Motor neuron (in vitro differentiated cells): Measurements from ENCODE around the gene GSTO1. TPM values are rescaled to one million over a fixed set of nuclear protein-coding genes. Genes with fewer than 3 reads are reported as not detected.

ENCODE experiments used
- ATAC-seq, 8 experiments: fragments of 200-7000 bp; cut with Tn5 transposase; replicated peaks in 6 of 8; 2 replicates each; pipeline ENCODE4 v1.8.0; 2021; ENCODE audit warnings: mild to moderate bottlenecking in 8 of 8, moderate library complexity in 8 of 8
- H3K27ac ChIP-seq, 2 donors: fragments of 250-450 bp; sonication (Bioruptor Pico); 2 replicates each; pipeline ENCODE4 v1.9.0; 2021; ENCODE audit warnings: antibody characterized with exemption in 2 of 2, mild to moderate bottlenecking in 2 of 2, moderate library complexity in 1 of 2
- H3K4me1 ChIP-seq, 2 donors: fragments of 250-450 bp; sonication (Bioruptor Pico); replicated peaks in 1 of 2; 2 replicates each; pipeline ENCODE4 v1.6.1; 2021; ENCODE audit warnings: antibody characterized with exemption in 2 of 2, mild to moderate bottlenecking in 2 of 2, moderate library complexity in 1 of 2
- H3K4me3 ChIP-seq, 5 donors: fragments of 250-450 bp; sonication (Bioruptor Pico); 2 replicates each; pipeline ENCODE4 v1.9.0; 2021; ENCODE audit warnings: antibody characterized with exemption in 5 of 5, mild to moderate bottlenecking in 5 of 5, moderate library complexity in 4 of 5
- WGBS, 10 experiments: fragments of 450-650 bp; shearing (Covaris generic); methylation state at CpG; one replicate each; pipeline ENCODE4 v1.0.0; 2022; 5-methylcytosine and 5-hydroxymethylcytosine counted together
- in situ Hi-C, 9 experiments: fragments of 400-800 bp; cut with MboI; loops; one replicate each; pipeline ENCODE4 v1.15.0; 2021; ENCODE audit warnings: low sequenced_read_pairs in 9 of 9, low pct_unique_long_range_greater_than_20kb in 2 of 9; ENCODE audit not compliant: unreplicated experiment in 9 of 9
- total RNA-seq, 8 experiments: library from RNA; unstranded; fragments of 300-600 nt; gene quantifications; 2 replicates each; pipeline versions ENCODE4 v1.2.3 to v1.2.4, GENCODE V29; 2022

Gene GSTO1
- 100 to 1,000 TPM in 3 of 8 experiments, 10 to 100 TPM in 5; 29.7 to 331 (median 51.5) TPM for total RNA-seq

DNA sequence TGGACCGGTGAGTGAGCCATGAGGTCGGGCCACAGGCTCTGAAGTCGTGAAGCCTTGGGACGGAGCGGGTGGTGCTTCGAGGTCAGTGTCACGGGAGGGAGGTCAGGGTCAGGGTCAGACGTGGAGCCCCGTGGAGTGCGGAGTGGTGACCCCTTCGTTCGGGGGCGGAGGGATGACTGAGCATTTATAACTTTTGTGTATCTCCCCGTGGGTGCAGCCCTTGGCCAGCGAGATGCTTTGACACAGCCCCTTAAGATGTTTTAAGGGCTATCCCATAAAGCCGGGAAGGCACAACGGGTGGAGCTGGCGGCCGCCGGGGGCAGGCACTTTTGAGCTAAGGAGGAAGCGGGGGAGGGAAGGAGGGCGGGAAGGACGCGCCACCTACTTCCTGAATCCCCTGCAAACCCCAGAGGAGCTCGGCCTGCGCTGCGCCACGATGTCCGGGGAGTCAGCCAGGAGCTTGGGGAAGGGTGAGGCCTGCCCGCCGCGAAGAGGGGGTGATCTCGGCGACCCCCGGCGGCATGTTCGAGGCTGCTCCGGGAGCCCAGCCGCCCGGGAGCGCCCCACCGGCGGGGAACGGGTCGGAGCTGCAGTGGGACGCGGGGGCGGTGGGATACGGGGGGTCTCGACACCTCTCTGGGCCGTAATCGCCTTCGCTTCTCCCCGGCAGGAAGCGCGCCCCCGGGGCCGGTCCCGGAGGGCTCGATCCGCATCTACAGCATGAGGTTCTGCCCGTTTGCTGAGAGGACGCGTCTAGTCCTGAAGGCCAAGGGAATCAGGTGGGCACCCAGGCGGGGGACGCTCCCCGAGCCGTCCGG, at the start of gene GSTO1:
Gene GSTO1, plus strand, starts transcription at position 400 of the 818 bp plus-strand sequence. Its CDS starts 37 bp downstream, at position 437.
- in situ Hi-C loops = no loop called here
- 0 to 44% (median 2%) methylated on average over 1 to 20 of the region's 69 CpGs; no CpG with 5 or more reads in 4 of the 10 experiments for WGBS, 10 experiments
- H3K4me3 ChIP-seq = peak within 1 kb of the TSS; percentile 41 to 76 (median 62)
- H3K27ac ChIP-seq = peak within 1 kb of the TSS; percentile 2 to 73
- peak; percentile 67 to 84 (median 82) for ATAC-seq
- H3K4me1 ChIP-seq = peaks cover 11 to 17% of the 10 kb centered on the region in 2 donors

DNA sequence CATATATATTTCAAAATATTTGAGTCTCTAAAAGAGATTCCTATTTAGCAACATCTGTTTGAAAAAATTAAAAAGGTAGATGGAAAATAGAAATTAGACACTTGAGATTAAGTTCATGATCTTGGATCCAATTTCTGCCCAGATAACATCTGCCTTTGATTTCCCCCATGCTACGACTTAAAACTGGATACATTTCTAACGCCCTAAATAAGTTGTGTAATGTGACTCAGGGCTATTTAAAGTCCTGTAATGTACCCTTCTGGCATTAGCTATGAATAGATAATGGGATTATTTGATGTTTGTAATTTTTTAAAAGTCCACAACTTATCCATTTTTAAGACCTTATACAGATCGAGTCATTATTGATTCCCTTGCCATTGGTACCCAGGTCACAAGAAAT, 46.0 kb upstream of the GSTO1 start:
- Histone ChIP-seq H3K4me1 (no peaks in the 10 kb centered on the region), H3K27ac (no peak overlapping the region), H3K4me3 (no peak overlapping the region)
- peak in 2 of 8 experiments; percentile 75 to 80 for ATAC-seq
- 0 to 92% (median 71%) methylated on average over 2 to 3 of the region's 3 CpGs; no CpG with 5 or more reads in 2 of the 10 experiments for WGBS, 10 experiments
- in situ Hi-C loops = loop anchor here in 6 of 9 experiments (5.0 to 25.0 kb wide), 6 partner anchors 154 to 496 kb away; no protein-coding TSS in a partner anchor

DNA sequence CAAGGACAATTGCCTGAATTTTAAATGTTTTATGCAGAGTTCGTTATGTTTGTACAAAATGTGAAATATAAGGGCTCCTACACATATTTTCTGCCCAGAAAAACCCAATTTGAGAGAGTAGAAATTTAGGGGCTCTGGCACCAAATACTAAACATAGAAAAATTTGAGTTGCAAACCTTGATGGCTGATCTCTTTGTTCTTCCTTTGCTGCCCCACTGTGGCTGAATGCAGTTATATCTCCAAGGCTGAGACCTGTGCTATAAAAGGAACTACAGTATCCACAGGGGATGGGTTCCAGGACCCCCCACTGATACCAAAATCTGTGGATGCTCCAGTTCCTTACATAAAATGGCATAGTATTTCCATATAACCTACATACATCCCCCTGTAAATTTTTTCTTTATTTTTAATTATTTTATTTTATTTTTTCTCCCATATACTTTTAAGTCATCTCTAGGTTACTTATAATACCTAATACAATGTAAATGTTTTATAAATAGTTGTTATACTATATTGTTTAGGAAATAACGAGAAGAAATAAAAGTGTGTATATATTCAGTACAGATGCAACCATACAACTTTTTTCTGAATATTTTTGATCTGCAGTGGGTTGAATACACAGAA, 45.0 kb upstream of the GSTO1 start:
- Histone ChIP-seq H3K27ac (no peak overlapping the region), H3K4me1 (no peaks in the 10 kb centered on the region), H3K4me3 (no peak overlapping the region)
- in situ Hi-C loops = loop anchor here in 6 of 9 experiments (5.0 to 25.0 kb wide), 6 partner anchors 155 to 497 kb away; no protein-coding TSS in a partner anchor
- 0 to 50% (median 14%) methylated on average over 1 to 2 of the region's 2 CpGs for WGBS, 10 experiments
- ATAC-seq = peak in 5 of 8 experiments; percentile 50 to 72 (median 62)

DNA sequence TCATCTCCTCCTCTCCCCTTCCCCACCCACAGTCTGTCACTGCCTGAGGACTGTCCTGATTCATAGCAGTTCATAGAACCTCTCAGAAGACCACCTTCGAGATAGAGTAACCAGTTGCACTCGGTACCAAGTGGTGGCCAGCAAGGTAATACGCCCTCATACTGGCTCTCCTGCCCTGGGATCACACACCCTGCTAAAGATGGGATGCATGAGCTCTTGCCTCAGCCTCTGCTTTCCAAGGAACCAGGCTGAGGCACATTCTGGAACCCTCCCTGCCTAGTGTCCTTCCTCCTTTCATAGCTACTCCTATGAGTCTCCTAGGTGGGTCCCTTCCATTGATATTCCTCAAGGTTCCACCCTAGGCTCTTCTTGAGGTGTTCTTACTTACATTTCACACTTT, 38.1 kb upstream of the GSTO1 start:
- in situ Hi-C loops = loop anchor here in 5 of 9 experiments (25.0 kb wide), 3 partner anchors 179 to 504 kb away; no protein-coding TSS in a partner anchor
- Histone ChIP-seq H3K4me1 (no peaks in the 10 kb centered on the region), H3K4me3 (no peak overlapping the region), H3K27ac (no peak overlapping the region)
- ATAC-seq = no peak
- 50 to 74% methylated on average over 2 to 3 of the region's 3 CpGs; no CpG with 5 or more reads in 8 of the 10 experiments for WGBS, 10 experiments

DNA sequence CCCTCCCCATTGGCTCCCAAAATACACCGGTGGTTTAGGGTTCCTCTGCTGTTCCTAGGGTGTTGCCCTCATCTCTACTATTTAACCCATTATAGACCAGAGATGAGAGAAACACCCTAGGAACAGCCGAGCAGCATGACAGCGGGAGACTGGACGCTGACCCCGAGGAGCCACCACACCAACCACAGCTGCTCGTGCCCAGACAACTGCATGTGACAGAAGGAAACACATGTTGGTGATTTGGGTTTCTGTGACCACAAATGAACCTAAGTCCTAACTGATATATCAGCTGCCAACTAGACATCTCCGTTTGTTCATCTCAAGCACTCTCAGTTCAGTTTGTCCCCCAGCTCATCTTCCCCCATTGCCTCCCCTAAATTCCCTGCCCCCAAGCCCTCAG, 35.9 kb upstream of the GSTO1 start:
- no peaks in the 10 kb centered on the region for H3K4me1 ChIP-seq
- WGBS, 10 experiments = 8 to 88% (median 43%) methylated on average over 1 to 5 of the region's 7 CpGs; no CpG with 5 or more reads in 3 of the 10 experiments
- in situ Hi-C loops = loop anchor here in 5 of 9 experiments (25.0 kb wide), 3 partner anchors 181 to 506 kb away; no protein-coding TSS in a partner anchor
- no peak for ATAC-seq
- H3K4me3 ChIP-seq = no peak overlapping the region
- no peak overlapping the region for H3K27ac ChIP-seq

DNA sequence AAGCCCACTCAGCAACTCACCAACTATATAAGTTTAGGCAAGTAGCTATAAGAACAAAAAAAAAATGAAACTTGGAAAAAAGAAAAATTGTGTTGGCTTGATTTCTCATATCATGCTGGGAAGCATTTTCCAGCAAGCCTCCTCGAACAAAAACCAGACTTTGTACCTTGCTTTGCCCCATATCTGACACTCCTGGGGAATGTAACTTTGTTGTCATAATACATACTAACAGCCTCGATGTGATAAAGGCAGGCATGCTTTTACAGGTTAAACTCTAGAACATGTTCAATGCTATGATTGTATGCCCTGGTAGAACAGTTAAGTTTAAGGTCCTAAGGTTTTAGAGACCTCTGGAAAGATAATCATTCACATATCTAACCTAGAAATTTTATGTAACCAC, 34.2 kb upstream of the GSTO1 start:
- in situ Hi-C loops = loop anchor here in 5 of 9 experiments (25.0 kb wide), 3 partner anchors 183 to 508 kb away; no protein-coding TSS in a partner anchor
- ATAC-seq = no peak
- Histone ChIP-seq H3K4me3 (no peak overlapping the region), H3K27ac (no peak overlapping the region), H3K4me1 (no peaks in the 10 kb centered on the region)
- 46 to 100% (median 79%) methylated on average over 1 to 2 of the region's 2 CpGs; no CpG with 5 or more reads in 2 of the 10 experiments for WGBS, 10 experiments

DNA sequence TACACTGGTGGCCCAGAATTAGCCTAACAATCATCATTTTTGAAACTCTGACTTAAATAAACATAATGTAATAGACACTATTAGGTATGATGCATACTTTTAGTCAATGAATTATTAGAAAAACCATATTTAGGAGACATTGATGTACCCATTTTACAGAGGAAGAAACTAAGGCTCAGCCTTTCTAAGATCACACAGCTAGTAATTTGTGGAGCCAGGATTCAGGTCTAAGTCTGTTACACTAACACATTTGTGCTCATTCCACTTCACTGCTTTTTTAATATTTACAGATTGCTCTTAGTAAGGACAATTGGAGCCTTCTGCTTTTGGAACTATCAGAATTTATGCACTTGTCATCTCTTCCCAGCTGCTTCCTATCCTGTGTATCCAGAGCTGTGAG, 31.4 kb upstream of the GSTO1 start:
- Histone ChIP-seq H3K27ac (no peak overlapping the region), H3K4me3 (no peak overlapping the region), H3K4me1 (no peaks in the 10 kb centered on the region)
- in situ Hi-C loops = loop anchor here in 5 of 9 experiments (25.0 kb wide), 3 partner anchors 186 to 511 kb away; no protein-coding TSS in a partner anchor
- no peak for ATAC-seq

DNA sequence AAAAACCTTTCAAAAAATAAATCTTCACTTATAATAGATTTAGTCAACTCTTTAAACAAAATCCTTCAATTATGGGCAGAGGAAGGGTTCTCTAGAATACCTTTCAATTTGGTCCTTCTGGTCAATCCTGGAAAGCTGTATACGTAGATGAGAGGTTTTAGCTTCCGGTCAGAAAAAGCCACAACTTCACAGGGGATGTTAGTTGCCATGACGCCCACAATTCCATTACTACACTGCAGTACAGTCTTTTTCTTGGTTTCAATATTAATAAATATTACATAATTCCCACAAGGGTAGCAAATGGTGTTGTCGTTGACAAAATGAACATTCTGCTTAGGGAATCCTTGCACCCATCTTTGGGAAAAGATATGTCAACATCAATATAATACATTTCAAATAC, 24.2 kb upstream of the GSTO1 start:
- Histone ChIP-seq H3K4me1 (peaks cover 0 to 5% of the 10 kb centered on the region in 2 donors), H3K4me3 (no peak overlapping the region), H3K27ac (no peak overlapping the region)
- ATAC-seq = no peak
- in situ Hi-C loops = no loop called here
- WGBS, 10 experiments = 0 to 100% (median 81%) methylated on average over 1 to 4 of the region's 4 CpGs

DNA sequence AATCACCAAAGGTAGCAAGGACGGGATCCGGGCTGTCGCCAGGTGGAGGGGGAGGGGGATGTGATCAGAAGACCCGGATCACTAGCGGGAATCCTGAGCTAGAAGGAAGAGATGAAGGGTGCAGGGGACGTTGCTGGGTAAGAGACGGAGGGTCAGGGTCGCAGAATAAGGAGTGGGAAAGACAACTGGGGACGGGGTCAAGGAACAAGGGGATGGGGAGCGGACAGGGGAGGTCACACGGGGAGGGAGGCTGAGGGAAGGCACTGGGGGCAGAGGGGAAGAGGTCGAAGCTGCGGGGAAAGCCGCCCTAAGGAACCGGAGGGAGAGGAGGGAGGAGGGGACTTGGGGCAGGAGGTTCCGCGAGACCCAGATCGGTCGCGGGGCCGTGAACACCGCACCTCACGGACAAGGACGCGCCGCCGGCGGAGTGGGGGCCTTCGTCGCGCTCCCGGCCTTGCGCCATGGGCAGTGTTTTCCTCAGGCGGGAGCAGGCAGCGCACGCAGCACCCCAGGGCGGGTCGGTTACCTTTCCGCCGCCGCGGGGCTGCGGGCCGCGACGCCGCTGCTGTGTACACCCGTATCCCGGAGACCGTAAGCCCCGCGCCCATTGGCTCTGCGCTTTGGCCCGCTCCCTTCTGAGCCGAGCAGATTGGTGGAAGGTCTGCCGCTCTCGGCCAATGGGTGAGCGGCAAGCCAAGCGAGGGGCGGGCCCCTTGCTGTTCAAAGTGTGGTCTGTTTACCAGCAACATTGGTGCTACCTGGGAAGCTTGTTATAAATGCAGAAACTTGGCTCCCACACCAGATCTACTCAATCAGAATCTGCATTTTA, 22.7 kb upstream of the GSTO1 start, which contains the start of gene CFAP43:
Gene CFAP43, minus strand, starts transcription at position 581 of the 829 bp plus-strand sequence. Its CDS starts 118 bp downstream, at position 463.
- in situ Hi-C loops = no loop called here
- peaks cover 0 to 5% of the 10 kb centered on the region in 2 donors for H3K4me1 ChIP-seq
- peak within 1 kb of the TSS; percentile 56 to 92 (median 74) for H3K4me3 ChIP-seq
- ATAC-seq = peak; percentile 98 to 100 (median 100)
- WGBS, 10 experiments = 0 to 7% (median 0%) methylated on average over 3 to 14 of the region's 60 CpGs; no CpG with 5 or more reads in 5 of the 10 experiments
- H3K27ac ChIP-seq = no peak within 1 kb of the TSS

DNA sequence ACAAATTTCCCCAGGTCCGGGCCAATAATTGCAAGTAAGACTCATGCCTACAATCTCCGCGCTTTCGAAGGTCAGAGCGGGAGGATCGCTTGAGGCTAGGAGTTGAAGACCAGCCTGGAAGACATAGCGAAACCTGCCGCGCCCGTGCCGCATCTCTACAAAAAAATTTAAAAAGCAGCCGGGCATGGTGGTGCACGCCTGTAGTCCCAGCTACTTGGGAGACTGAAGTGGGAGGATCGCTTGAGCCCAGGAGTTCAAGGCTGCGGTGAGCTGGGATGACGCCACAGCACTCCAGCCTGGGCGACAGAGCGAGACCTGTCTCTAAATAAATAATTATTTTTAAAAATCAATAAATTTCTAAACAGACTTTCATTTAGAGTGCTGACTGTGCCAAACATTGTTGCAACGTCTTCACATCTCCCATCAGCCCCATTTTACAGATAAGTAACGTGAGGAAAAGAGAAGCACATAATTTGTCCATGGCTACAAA, 22.0 kb upstream of the GSTO1 start:
- ATAC-seq = peak; percentile 5 to 42 (median 34)
- peak overlapping the region; percentile 56 to 92 (median 74) for H3K4me3 ChIP-seq
- peaks cover 0 to 5% of the 10 kb centered on the region in 2 donors for H3K4me1 ChIP-seq
- in situ Hi-C loops = no loop called here
- WGBS, 10 experiments = 0 to 100% (median 48%) methylated on average over 1 to 17 of the region's 20 CpGs
- no peak overlapping the region for H3K27ac ChIP-seq

DNA sequence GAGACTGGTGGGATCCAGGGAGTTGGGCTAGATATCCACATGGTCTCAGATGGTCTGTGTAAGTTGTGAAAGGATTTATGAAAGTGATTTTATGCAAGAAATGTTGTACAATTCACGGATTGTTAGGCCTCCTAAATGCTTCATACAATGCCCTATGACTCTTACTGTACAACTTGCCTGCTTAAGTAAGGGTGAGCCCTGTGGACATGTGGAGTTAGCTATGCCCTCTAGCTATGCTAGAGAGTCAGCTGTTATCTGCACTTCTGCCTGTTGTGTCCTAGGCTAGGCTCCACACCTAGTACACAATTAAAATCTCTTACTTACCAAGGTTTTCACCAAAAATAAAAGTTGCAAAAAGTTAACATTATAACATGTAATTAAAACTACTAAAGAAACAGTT, 20.9 kb upstream of the GSTO1 start:
- Histone ChIP-seq H3K4me1 (peaks cover 0 to 5% of the 10 kb centered on the region in 2 donors), H3K27ac (no peak overlapping the region), H3K4me3 (no peak overlapping the region)
- no peak for ATAC-seq
- WGBS, 10 experiments = 0 to 100% (median 67%) methylated on average over 1 of the region's 1 CpG; no CpG with 5 or more reads in 3 of the 10 experiments
- in situ Hi-C loops = no loop called here

DNA sequence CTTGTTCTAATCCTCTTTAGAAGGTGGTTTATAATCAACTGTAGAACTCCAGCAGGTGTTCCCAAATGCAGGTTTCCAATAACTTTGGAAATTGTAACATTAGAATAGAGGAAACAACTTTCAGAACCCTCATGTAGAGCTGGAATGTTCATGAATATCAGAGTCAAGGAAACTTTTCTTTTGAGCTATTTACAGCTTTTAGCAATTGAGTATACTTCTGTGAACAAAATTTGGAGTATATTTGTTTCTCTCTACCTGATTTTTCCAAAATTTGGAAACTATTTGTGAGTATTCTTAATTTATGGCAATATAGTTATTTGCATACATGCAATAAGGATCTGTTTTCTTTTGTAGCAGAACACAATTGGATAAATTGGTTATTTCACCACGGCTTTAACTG, 19.8 kb upstream of the GSTO1 start:
- no peak for ATAC-seq
- WGBS, 10 experiments = 0 to 64% (median 38%) methylated on average over 1 of the region's 1 CpG; no CpG with 5 or more reads in 3 of the 10 experiments
- Histone ChIP-seq H3K4me1 (peaks cover 0 to 5% of the 10 kb centered on the region in 2 donors), H3K27ac (no peak overlapping the region), H3K4me3 (no peak overlapping the region)
- in situ Hi-C loops = no loop called here
